GM18519 (cell line): ENCODE measurements around the gene HDLBP.
"Not testable (repeated sequence)": the region's sequence is repeated elsewhere in the genome, so short reads cannot be mapped to it uniquely, and the experiment has no call there.

Experiments used
- ATAC-seq: cut with Tn5 transposase; IDR thresholded peaks from one replicate; pipeline ENCODE4 v1.9.1; 2021; ENCODE audit warnings: mild to moderate bottlenecking, moderate library complexity; ENCODE audit not compliant: unreplicated experiment, low FRiP score

Gene HDLBP

DNA sequence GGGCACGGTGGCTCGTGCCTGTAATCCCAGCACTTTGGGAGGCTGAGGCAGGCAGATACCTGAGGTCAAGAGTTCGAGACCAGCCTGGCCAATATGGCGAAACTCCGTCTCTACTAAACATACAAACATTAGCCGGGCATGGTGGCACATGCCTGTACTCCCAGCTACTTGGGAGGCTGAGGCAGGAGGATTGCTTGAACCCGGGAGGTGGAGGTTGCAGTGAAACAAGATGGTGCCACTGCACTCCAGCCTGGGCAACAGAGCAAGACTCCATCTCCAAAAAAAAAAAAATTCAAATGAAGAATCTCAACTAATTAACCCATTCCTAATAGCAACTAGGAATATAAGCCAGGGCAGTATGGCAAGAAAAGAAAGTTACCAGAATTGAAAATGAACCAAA is 37.2 kb downstream of the HDLBP start:
- not testable (repeated sequence) for ATAC-seq

DNA sequence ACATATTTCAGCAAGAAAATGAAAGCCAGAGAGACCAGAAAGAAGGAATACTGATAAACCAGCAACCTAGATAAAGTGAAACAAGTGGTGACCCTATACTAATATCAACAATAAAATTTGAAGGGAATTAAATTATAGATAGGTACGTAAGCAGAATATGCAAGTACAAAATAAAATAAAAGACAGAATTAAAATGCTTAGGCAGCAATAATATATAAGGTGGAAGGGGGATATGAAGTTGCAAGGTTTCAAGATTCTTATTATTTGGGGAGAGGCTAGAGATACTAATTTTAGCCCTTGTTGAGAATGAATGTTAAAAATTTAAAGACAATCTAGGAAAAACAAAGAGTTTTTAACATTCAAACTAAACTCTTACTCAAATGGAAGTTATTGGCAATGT is 39.6 kb downstream of the HDLBP start:
- no peak for ATAC-seq

DNA sequence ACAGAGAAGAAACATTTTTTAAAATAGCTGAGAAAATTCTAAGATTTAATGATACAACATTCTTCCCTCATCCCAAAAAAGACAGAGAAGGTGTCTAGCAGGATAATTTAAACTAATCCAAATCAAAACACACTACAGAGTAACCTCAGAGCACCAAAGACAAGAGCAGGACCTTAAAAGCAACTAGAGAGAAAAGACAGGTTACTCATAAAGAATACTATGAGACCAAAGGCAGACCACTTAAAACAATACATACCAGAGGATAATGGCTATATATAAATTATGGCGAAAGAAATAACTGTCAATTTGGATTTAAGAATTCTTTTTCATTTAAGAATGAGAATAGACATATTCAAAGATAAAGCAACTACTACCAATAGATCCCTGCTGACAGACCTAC is 40.0 kb downstream of the HDLBP start:
- no peak for ATAC-seq

DNA sequence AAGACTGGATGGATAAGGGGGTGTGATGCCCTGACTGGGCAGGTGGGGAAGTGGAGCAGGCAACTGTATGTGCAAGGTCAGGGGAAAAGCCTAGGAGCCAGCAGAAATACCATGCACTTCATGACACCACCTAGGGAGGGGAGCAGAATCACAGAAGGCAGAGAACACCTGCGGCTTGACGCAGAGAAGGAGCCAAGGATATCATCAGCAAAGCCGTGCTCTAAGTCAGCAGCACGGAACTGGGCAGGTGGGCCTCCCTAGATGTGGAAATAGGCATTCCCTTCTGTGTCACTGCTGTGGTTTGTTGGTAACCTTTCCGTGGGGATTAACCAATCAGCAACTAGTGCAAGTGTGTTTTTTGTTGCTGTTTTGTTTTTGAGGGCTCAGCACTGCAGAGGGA is 41.3 kb downstream of the HDLBP start:
- no peak for ATAC-seq

DNA sequence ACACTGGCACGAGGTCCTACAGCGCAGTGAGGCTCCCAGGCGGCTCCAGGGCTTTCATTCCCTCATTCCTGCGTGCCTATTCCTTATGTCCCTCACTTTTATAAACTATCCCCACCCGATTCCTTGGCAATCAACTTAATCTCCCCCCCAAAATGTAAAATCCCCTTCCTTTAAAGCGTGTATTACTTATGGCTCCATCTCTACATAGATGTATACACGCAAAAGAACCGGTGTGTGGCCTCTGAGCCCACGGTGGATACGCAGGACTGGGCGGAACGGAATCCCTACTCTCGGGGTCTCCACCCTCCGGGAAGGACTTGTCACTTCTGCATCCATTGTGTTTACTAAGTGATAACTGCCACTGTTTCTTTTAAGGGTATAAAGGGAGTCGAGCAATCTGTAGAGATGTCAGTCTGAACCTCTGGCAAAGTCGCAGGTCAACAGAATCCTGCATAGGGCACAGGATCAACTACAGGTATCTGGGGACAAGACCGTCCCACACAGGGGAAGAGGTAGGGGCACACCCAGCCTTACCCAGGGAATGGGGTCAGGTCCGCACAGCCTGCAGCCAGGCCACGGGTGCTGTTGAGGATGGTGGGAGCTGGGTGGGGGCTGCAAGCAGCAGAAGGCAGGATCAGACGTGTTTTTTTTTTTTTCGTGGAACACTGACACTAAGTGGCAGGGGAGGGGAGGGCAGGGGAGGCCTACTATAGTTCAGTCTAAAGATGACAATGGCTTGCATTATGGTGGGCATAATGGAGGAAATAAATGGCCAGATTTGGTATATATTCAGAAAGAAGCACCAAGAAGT is 42.1 kb downstream of the HDLBP start:
- ATAC-seq, result no peak

DNA sequence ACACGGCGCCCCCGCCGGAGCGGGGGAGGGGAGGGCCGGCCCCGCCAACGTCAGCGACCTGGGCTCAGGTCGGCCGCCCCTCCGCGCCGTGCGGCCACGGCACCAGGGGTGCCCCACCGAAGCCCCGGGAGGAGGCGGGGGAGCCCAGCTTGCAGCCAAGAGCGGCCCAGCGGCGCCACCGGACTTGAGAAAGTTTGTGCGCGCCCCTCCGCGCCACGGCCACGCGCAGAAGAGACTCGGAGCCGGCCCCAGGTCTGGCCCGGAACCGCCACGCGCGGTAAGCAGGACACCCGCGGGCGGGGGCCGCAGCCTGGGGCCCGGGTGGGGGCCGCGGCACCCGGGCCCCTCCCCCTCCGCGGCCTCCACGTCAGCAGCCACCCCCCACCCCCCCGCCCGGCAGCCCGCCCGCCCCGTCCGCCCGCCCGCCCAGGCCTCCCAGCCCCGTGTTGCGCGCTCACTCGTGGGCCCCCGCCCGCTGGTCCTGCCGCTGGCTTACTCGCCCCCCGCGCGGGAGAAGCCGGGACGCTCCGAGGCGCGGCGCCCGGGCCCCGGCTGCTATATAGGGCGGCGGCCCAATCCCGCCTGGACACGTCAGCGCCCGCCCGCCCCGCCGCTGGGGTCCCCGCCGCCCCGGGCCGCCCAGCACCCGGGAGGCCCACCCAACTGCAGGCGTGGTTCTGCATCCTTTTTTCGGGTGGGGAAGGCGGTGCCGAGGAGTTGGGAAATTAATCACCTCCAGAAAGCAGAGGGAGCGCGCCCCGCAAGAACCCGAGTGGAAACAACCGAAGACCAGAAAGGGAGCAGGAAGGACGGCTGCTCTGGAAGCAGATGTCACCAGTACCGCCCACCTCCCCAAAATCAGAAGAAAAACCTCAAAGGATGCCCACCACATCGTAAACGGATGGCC is 42.9 kb downstream of the HDLBP start:
- ATAC-seq, result no peak

DNA sequence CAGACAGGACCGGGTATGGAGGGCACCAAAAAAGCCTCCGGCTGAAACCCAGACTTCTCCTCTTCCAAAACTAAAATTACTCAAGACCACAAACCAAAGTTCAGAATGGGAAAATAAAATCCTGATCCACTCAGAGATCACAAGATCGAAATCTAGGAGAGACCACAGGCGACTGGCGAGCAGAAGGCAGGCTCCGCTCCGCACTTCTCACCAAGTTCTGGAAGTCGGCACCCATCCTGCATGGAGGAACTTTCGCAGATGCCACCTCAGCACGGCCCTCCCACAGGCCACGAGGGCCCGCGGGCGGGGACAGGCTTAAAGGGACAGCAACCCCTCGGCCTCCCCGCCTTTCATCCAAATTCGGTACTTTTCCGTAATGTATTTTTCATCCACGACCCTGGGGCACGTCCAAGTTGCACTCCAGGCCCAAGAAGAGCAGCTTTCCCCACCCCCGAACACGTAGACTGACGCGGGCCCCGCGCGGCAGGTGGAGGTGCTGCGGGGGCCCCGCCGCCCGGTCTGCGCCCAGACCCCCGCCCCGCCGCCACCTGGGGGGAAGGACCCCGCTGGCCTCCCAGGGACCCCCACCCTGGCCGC is 43.7 kb downstream of the HDLBP start:
- no peak for ATAC-seq

DNA sequence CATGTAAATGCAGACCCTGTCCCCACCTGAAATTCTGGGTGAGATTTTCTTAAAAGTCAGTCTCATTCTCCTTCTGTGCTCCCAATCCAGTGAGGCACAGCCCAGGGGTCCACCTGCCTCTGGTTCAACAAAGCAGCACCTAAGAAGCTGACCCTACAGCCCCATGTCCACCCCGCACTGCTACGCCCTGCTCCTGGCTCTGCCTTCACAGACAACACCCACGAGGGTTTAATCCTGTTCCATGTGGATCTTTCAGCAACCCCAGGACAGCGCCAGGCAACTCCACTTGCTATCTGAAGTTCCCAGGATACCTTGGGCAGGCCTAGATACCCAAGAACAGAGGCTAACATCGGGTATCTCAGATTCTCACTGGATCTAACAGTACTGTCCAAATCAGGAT is 44.9 kb downstream of the HDLBP start:
- ATAC-seq, result no peak

DNA sequence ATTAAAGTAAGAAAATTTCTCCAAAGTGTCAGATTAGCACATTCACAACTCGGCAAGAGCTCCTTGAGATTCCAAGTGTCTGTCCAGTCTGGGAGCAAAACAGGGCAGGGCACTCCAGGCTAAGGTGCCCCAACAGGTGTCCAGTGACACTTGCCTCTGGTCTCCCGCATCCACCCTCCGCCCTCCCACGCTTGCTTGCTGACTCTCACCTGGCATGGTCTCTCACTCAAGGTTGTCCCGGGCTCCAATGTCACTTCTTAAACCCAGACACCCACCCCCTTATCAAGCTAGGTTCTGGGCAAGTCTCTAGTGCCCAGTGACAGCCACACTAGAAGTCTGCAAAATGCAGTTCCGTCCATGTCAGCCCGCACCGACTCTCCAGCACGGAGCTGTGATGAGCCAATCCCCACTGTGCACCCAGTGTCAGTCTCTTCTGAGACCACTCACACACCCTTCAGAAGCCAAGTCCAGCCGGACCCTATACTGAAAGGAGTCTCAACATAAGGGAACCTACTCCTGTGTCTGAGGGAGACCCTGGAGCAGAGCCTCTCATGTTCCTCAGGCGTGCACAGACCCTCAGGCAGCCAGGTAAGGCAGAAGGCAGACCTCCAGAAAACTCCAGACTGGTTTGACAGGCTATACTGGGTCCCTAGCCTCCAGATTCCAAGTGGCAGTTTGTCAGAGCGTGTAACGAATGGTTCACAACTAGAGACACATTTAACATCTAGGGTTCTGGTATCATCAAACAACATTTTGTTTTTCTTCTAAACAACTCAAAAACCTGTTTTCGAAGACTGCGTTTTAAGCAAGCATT is 45.6 kb downstream of the HDLBP start:
- no peak for ATAC-seq

DNA sequence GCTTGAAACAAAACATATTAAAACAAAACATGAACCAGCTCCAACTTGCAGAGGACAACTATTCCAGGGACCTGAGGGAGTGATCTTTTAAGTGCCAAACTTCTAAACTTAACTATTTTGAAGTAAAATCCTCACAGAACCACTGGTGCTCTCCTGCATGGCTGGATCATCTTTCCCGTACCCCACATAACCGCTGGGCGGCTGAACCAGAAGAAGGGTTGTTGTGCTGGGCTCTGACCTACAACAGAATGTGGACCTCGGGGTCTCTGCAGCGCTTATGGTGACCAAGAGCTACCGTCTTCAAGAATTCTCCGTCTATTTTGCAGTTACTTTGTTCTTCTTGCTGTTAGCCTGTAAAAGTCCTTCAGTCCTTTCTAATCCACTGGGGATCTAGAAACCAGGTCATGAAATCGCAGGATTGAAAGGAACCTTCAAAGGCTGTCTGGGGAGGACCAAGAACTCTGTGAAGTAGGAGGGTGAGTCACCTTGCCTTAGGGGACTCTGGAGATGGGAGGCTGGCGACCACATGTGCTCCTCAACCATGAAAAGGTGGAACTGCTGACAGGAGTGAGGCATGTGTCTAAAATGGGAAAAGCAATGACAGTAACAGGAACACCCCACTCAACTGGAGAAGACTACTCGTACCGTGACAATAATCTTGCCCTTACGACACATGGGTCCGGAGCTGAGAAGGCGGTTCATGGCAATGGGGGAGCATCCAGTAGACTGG is 46.6 kb downstream of the HDLBP start:
- no peak for ATAC-seq

DNA sequence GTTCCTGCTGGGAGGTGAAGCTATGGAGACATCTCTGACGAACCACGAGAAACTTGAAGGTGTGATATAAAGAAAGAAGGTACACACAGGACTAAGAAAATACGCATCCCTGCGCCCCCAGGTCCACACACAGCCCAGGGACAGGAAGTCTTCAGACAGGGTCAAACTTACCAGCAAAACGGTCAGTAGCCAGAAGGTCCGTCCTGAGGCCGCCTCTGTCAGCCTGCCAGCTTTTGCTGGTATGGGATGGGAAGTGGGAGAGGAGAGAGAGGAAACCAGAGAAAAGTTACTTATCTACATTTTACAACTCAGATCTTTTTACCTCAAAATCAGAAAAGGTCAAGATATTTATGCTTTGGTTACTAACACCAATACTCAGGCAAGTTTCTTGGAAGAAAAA is 47.2 kb downstream of the HDLBP start:
- ATAC-seq, result no peak

DNA sequence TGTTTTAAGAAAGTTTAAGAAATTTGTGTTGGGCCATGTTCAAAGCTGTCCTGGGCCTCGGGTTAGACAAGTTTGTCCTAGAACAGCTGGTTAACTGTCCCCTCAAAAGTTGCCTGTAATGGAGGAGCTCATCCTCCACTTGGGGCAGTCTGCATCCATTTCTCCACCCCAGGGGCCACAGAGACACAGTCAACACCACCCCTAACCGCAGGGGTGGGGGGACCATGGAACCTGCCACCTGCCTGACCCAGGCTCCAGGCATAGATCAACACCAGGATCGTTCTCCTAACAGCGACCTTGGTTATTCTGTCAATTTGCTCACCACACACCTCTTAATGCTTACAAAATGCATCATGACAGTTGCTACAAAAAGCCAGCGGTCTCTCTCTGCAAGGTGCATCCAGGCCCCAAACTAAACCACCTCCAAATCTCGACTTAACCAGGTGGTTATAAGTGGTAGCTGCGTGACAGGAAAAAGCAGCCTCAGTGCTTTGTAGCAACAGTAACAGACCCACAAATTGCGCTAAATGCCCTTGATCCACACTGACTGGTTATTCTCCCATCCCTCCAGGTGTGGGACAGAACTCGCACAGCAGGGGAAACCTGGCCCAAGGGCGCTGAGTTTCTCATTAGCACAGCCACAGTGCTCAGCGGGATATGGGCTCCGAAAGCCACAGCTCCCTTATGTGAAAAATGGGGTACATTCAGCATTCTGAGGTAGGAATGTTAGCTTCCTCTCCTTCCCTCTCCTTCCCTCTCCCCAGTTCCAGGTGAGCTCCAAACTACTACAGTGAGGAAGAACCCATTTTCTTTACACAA is 48.0 kb downstream of the HDLBP start:
- no peak for ATAC-seq

DNA sequence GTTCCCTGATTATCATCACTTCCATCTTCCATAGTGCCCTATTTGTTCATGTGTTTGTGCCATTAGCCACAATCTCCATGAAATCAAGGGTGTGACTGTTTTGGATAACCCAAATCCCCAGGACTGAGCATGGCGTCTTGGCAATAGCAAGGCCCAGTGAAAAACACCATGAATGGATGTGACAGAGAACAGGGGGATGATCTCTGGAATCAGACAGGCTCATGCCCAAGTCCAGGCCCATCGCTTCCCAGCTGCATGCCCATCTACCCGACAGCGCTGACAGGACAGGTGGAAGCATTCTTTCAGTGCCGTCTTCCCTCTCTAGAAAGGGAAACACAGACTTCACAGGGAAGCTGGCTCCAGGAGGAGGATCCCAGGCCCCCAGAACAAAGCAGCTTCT is 50.0 kb downstream of the HDLBP start:
- ATAC-seq, result no peak

DNA sequence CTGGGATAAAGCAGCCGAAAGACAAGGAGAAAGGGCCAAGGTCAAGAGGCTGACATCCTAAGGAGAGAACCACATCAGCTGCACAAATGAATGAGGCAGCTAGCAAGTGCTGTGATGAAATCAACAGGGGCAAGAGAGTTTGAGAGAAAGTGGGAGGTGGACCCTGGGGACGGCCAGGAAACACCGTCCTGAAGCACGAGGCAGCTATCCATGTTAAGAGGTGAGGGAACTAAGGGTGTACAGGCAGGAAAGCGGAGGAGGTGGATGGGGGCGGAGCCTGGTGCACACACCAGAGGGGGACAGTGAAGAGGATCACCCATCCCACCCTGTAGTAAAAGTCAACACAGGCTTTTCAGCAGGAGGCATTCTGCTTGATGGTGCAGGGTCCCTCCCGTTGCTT is 52.4 kb downstream of the HDLBP start:
- ATAC-seq, result no peak

DNA sequence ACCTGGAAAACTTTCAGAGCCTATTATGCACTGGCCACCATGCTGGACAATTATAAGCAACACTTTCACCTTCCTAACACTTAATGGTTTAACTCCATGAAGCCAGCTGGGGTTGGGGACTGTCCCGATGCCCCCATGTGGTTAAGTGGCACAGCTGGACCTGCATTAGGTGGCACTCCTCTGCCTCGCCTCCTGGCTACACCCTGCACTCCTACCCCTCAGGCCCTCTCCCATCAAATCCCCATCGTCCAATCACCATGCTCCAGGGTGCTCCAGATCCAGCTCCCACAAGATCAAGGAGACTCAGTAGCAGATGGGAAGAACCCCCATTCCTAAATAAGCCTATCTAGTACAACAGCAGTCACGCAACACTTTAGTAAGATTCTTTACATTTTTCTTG is 53.8 kb downstream of the HDLBP start:
- no peak for ATAC-seq

DNA sequence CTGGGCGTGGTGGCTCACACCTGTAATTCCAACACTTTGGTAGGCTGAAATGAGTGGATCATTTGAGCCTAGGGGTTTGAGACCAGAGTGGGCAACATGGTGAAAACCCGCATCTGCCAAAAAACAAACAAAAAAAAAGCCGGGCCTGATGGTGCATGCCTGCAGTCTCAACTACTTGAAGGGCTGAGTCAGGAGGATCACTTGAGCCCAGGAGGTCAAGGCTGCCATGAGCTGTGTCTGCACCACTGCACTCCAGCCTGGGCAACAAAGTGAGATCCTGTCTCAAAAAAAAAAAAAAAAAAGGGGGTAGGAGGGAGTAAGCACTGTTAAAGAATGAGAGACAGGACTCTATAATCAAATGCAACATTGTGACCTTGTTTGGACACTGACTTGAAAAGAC is 54.6 kb downstream of the HDLBP start:
- ATAC-seq, result no peak

DNA sequence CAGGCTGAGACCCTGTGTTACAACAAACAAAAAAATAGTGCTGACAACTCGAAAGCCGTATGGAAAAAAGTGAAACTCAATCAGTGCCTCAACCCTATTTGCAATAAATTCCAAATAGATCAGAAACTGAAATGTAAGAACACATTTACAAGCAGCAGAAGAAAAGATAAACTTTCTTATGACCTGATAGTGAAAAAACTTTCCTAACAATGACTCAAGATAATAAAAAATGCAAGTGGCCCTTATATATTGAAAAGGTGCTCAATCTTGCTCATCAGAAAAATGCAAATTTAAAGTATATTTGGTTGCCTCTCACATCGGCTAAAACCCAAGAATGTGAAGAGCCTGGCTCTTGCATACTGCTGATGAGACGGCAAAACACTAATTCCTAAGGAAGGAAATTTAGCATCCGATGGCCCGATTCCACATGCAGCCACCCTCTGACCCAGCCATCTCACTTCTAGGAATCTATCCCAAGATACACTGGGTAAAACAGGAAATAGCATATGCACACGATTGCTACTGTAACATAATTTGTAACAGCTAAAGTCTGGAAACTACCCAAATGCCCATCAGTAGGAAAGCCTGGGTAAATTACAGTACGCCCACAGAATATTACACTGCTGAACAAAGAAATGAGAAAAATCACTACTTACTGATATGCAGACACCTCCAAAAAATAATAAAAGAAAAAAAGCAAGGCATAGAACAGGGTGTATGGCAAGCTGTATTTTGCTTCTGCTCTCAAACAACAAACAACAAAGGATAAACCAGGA is 56.8 kb downstream of the HDLBP start:
- no peak for ATAC-seq

DNA sequence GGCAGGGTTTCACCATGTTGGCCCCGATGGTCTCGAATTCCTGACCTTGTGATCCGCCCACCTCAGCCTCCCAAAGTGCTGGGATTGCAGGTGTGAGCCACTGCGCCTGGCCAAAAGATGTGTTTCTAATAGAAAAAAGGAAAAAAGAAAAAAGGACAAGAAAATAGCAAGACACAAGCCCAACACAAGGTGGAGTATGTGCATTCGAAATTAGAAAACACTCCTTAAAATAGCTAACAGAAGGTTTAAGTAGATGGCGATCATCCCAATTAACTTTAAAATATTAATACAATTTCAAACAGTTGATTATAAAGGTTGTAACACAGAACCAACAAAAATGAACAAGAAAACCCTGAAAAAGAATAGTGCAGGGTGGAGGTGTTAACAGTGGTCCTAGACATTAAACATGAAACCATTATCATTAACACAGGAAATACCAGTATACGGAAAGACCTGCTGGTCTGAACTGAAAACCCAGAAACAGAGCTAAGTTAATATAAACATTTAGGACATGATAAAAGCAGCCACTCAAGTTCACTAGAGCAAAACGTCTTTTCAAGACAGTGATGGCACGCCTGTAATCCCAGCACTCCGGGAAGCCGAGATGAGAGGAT is 57.9 kb downstream of the HDLBP start:
- ATAC-seq, result no peak
